Posterior vena cava (tissue), 2 donors: Measurements from ENCODE around the gene KAZN. TPM values are rescaled to one million over a fixed set of nuclear protein-coding genes. Genes with fewer than 3 reads are reported as not detected.

Experiments
- DNase-seq: peaks from one replicate; pipeline ENCODE4 v3.0.0-alpha.2; 2020; ENCODE audit warnings: low spot score
- intact Hi-C, 2 donors: fragments of 100-400 bp; cut with DNase I; formaldehyde crosslinking; loops; one replicate each; pipeline versions ENCODE4 v1.14.1 to v1.14.2; 2022 to 2023
- total RNA-seq, 2 donors: library from RNA; stranded (reverse); fragmentation: NEBNext Ultra II Directional; extraction: Animal tissue kit (Norgen Biotek cat#: 25700); gene quantifications; one replicate each; pipeline ENCODE4 v1.2.1, GENCODE V29; 2021
- donor health status: DM: yes; HTN: yes; CAD: no.
- donor health status: DM: yes; HTN: yes; CAD: no.

The KAZN gene
- total RNA-seq, 2 donors from 2014 or later = 6.2 to 10.8 TPM

- intact Hi-C loops = no loop called here
- no peak for DNase-seq
These were observed 562.1 kb downstream of the KAZN start for GRCh38 chr1:15160626-15161025.

GRCh38 chr1:15167386-15167785 lies 568.9 kb downstream of the KAZN start:
- peak; percentile 11 for DNase-seq
- intact Hi-C loops = no loop called here
